COLO668 (cell line): Measurements from ENCODE around the gene PDE6B.

Source experiments
- DNase-seq: peaks from one replicate; lab custom pipeline; 2025; ENCODE audit not compliant: unreplicated experiment; lab: John Stamatoyannopoulos, UW

PDE6B gene

GRCh38 chr4:655464-656151, 30.2 kb downstream of the PDE6B start:
- no peak for DNase-seq

- DNase-seq = no peak
Measured at GRCh38 chr4:656436-657337, 31.3 kb downstream of the PDE6B start.

GRCh38 chr4:657338-657833, 32.0 kb downstream of the PDE6B start:
- DNase-seq = no peak

- DNase-seq = no peak
Measured at GRCh38 chr4:657834-658667, 32.7 kb downstream of the PDE6B start.

GRCh38 chr4:658681-659667, 33.6 kb downstream of the PDE6B start:
- no peak for DNase-seq

GRCh38 chr4:659851-660250, 34.5 kb downstream of the PDE6B start:
- no peak for DNase-seq

GRCh38 chr4:660401-660800, 35.0 kb downstream of the PDE6B start:
- no peak for DNase-seq

GRCh38 chr4:661231-661630, 35.9 kb downstream of the PDE6B start:
- DNase-seq = no peak

- DNase-seq = no peak
Measured at GRCh38 chr4:661881-662761, 36.7 kb downstream of the PDE6B start.

GRCh38 chr4:663046-663437, 37.7 kb downstream of the PDE6B start:
- DNase-seq = peak; percentile 44

GRCh38 chr4:663438-664428, 38.4 kb downstream of the PDE6B start:
- DNase-seq = peak; percentile 86

- DNase-seq = no peak
Measured at GRCh38 chr4:664713-665231, 39.4 kb downstream of the PDE6B start.

GRCh38 chr4:665381-665750, 40.0 kb downstream of the PDE6B start:
- DNase-seq = no peak

GRCh38 chr4:665751-666435, 40.5 kb downstream of the PDE6B start:
- no peak for DNase-seq

- DNase-seq = no peak
Measured at GRCh38 chr4:666436-666810, 41.0 kb downstream of the PDE6B start.

- no peak for DNase-seq
Measured at GRCh38 chr4:666822-667544, 41.6 kb downstream of the PDE6B start.

- DNase-seq = no peak
Measured at GRCh38 chr4:667545-667925, 42.2 kb downstream of the PDE6B start.
